ENCODE results near the gene MITD1. TPM values are rescaled to one million over a fixed set of nuclear protein-coding genes. Genes with fewer than 3 reads are reported as not detected.

Gene MITD1
- total RNA-seq, 1 donor from 2014 or later = 28.1 TPM

DNA sequence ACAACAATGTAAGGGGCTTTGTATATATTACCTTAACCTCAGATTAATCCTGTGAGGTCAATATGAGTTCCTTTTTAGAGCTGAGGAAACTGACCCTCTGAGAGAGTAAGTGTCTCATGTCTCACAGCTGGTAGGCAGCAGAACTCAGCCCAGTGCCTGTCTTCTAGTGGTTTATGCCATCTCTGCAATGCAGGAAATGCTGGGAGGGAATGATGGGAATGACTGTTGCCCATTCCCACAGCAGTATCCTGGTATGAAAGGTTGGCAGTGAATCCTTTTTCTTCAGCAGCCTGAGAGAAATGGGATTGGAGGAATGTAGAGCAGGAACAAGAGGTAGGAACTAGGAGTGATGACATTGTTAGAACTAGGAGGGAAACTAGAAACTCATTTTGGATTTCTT is 6.2 kb upstream of the MITD1 start:
- DNase-seq (no peak), ATAC-seq (no peak)
- peaks cover 11% of the 10 kb centered on the region for H3K4me1 ChIP-seq
- H3K27ac ChIP-seq = no peak overlapping the region
- TF ChIP-seq, protein P1, sequence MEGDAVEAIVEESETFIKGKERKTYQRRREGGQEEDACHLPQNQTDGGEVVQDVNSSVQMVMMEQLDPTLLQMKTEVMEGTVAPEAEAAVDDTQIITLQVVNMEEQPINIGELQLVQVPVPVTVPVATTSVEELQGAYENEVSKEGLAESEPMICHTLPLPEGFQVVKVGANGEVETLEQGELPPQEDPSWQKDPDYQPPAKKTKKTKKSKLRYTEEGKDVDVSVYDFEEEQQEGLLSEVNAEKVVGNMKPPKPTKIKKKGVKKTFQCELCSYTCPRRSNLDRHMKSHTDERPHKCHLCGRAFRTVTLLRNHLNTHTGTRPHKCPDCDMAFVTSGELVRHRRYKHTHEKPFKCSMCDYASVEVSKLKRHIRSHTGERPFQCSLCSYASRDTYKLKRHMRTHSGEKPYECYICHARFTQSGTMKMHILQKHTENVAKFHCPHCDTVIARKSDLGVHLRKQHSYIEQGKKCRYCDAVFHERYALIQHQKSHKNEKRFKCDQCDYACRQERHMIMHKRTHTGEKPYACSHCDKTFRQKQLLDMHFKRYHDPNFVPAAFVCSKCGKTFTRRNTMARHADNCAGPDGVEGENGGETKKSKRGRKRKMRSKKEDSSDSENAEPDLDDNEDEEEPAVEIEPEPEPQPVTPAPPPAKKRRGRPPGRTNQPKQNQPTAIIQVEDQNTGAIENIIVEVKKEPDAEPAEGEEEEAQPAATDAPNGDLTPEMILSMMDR (IDR thresholded peaks at IDR 0.05) = no peak
- no peaks in the 10 kb centered on the region for H3K27me3 ChIP-seq (ENCODE audit: low read depth)
- intact Hi-C loops (cut with DNase I) = no loop called here
- H3K4me3 ChIP-seq = no peak overlapping the region
- H3K36me3 ChIP-seq = peaks cover 44% of the 10 kb centered on the region
- H3K9me3 ChIP-seq = no peaks in the 10 kb centered on the region

DNA sequence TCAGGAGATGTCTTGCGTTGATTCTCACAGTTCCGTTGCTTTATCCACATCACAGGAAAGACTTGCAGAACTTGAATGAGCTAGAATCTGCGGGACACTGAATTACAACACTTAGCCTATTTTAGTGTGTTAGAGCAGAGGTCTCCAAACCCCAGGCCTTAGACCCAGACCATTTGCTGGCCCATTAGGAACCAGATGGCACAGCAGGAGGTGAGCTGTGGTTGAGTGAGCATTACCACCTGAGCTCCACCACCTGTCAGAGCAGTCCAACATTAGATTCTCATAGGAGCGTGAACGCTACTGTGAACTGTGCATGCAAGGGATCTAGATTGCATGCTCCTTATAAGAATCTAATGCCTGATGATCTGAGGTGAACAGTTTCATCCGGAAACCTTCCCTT is 4.0 kb upstream of the MITD1 start:
- Histone ChIP-seq H3K27me3 (ENCODE audit: low read depth) (no peaks in the 10 kb centered on the region), H3K36me3 (peaks cover 24% of the 10 kb centered on the region), H3K4me1 (peaks cover 25% of the 10 kb centered on the region), H3K27ac (no peak overlapping the region), H3K9me3 (no peaks in the 10 kb centered on the region), H3K4me3 (no peak overlapping the region)
- TF ChIP-seq, protein P1 (IDR thresholded peaks at IDR 0.05) = no peak
- DNase-seq (no peak), ATAC-seq (no peak)
- intact Hi-C loops (cut with DNase I) = no loop called here

DNA sequence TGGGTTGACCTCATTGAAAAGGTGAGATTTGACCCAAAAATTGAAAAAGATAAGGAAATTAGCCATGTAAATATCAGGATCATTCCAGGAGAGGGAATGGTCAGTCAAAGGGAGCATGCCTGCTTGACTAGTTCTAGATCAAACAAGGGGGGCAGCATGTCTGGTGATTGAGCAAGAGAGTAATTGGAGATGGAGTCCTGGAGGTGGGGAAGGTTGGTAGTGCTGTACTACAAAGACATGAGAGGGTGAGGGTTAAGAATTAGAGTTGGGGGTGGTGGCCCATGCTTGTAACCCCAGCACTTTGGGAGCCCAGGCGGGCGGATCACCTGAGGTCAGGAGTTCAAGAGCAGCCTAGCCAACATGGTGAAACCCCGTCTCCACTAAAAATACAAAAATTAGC is 2.2 kb upstream of the MITD1 start:
- Histone ChIP-seq H3K4me3 (no peak overlapping the region), H3K9me3 (no peaks in the 10 kb centered on the region), H3K27me3 (ENCODE audit: low read depth) (no peaks in the 10 kb centered on the region), H3K4me1 (peaks cover 34% of the 10 kb centered on the region), H3K36me3 (peaks cover 9% of the 10 kb centered on the region), H3K27ac (no peak overlapping the region)
- TF ChIP-seq, protein P1 (IDR thresholded peaks at IDR 0.05) = no peak
- DNase-seq (no peak), ATAC-seq (no peak)
- intact Hi-C loops (cut with DNase I) = no loop called here

DNA sequence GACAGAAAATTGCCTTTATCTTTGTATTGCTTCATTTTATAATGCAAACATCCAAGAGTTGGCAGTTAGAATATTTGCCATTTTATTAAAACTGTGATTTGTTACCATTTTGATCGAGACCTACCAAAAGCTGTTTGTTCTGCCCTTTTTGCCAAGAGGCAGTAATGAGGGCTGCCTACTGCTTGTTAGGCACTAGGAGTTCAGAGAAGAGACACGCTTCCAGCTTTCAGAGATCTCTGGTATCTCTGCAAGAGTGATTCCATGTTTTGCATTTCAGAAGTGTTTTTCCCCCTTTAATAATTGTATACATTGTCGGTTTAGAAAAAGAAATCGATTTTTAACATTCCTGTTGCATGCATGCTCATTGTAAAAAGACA is 754 bp upstream of the MITD1 start:
- intact Hi-C loops (cut with DNase I) = no loop called here
- H3K27ac ChIP-seq = peak overlapping the region; percentile 84
- ATAC-seq = no peak

DNA sequence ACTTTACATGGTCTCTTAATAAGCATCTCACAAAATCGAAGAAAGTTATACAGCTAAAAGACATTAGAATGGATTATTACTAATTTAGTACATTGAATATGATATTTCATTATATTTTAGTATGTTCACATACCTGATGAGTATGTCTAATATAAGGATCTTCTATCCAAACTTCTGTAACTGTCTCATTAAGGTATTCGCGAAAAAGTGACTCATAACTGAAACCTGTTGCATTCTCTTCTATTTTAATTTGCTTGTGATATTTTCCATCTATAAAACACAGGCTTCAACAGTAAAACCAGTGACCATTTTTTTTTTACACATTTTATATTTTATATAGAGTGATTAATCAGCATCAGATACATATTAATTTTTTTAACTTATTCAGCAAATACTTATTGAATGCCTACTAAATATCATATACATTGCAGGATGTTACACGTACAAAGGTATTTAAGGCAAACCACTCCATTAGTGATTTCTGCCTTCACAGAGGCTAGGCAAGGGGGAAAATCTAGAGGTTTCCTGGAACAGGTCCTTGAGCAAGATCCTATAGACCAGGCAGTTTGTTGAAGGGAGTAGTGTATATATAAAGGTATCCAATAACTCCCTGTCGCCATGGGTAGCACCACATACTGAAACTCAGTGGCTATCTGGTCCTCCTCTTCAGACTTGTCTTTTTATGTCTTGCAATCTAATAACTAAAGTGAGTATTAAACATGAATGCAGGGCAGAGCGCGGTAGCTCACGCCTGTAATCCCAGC is 9.3 kb downstream of the MITD1 start:
- DNase-seq (no peak), ATAC-seq (no peak)
- Histone ChIP-seq H3K4me3 (no peak overlapping the region), H3K36me3 (peaks cover 71% of the 10 kb centered on the region), H3K9me3 (no peaks in the 10 kb centered on the region), H3K27ac (no peak overlapping the region), H3K27me3 (ENCODE audit: low read depth) (no peaks in the 10 kb centered on the region), H3K4me1 (peaks cover 5% of the 10 kb centered on the region)
- intact Hi-C loops (cut with DNase I) = no loop called here
- TF ChIP-seq, protein P1 (IDR thresholded peaks at IDR 0.05) = no peak

More for the DNA sequence above, 754 bp upstream of the MITD1 start:
- DNase-seq = no peak
- Histone ChIP-seq H3K36me3 (no peaks in the 10 kb centered on the region), H3K9me3 (no peaks in the 10 kb centered on the region), H3K4me3 (peak overlapping the region; percentile 87), H3K4me1 (peaks cover 34% of the 10 kb centered on the region), H3K27me3 (ENCODE audit: low read depth) (no peaks in the 10 kb centered on the region)
- TF ChIP-seq, protein P1 (IDR thresholded peaks at IDR 0.05) = no peak
